Measurements from ENCODE around the gene POLR3H. TPM values are rescaled to one million over a fixed set of nuclear protein-coding genes. Genes with fewer than 3 reads are reported as not detected.

Gene POLR3H
- total RNA-seq, 1 experiment from 2014 or later: 14.7 TPM

- H3K27me3 ChIP-seq: no peaks in the 10 kb centered on the region
- no peaks in the 10 kb centered on the region for H3K36me3 ChIP-seq
- H3K4me1 ChIP-seq: peaks cover 34% of the 10 kb centered on the region
- peak overlapping the region; percentile 84 for H3K27ac ChIP-seq
- no peaks in the 10 kb centered on the region for H3K9me3 ChIP-seq (replicated peaks)
- H3K4me3 ChIP-seq: no peak overlapping the region
- no peak for DNase-seq
These were observed 12.3 kb upstream of the POLR3H start for GRCh38 chr22:41556561-41556960.

DNA sequence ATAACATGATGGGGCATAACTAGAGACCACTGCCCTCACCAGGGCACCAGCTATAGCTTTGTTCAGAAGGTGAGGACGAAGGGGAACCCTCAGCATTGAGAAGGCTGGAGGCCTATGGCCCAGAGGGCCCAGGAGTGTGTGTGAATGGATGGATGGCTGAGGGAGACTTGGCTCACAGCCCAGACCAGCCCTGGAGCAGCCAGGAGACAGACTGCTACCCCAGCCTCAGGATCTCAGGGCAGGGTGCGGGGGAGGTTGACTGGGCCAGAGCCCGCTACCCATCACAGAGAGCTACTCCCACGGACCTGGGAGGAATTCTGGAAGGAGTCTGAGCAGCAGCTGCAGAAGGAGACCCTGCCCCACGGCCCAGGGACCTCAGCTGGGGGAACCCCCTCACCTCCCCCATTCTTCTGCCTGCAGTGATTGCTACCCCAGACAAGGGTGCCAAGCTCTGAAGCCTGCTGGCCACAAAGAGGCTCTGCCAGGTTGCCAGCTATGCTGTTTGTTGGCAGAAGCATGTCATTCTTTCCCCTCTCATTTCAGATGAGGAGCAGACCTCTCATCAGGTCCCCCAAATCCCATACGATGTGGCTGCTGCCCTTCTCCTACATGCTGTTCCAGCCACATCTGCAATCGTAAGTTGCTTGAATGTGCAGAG, 11.2 kb upstream of the POLR3H start:
- peak; percentile 19 to 40 for DNase-seq
- Histone ChIP-seq H3K27me3 (no peaks in the 10 kb centered on the region), H3K9me3 (replicated peaks) (no peaks in the 10 kb centered on the region), H3K4me3 (no peak overlapping the region), H3K27ac (no peak overlapping the region), H3K36me3 (no peaks in the 10 kb centered on the region), H3K4me1 (peaks cover 36% of the 10 kb centered on the region)

- Histone ChIP-seq H3K9me3 (replicated peaks) (no peaks in the 10 kb centered on the region), H3K36me3 (no peaks in the 10 kb centered on the region), H3K4me1 (peaks cover 20% of the 10 kb centered on the region), H3K27me3 (no peaks in the 10 kb centered on the region), H3K27ac (no peak overlapping the region), H3K4me3 (no peak overlapping the region)
- DNase-seq: peak; percentile 30 to 45
These were observed 7.8 kb upstream of the POLR3H start for GRCh38 chr22:41551877-41552582.

DNA sequence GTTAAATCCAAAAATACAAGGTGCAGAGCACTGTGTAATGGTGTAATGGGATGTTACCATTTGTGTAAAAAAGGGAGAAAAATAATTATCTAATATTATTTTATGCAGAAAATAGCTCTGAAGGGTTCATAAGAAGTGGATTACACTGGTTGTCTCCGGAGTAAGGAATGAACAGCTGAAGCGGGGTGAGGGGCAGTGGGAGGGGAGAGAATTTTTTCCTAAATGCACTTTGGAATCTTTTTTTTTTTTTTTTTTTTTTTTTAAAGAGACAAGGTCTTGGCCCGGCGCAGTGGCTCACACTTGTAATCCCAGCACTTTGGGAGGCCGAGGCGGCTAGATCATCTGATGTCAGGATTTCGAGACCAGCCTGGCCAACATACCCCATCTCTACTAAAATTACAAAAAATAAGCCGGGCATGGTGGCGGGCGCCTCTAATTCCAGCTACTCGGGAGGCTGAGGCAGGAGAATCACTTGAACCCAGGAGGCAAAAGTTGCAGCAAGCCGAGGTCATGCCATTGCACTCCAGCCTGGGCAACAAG, 6.8 kb upstream of the POLR3H start:
- Histone ChIP-seq H3K9me3 (replicated peaks) (no peaks in the 10 kb centered on the region), H3K36me3 (no peaks in the 10 kb centered on the region), H3K4me1 (peaks cover 15% of the 10 kb centered on the region), H3K27me3 (no peaks in the 10 kb centered on the region), H3K27ac (peak overlapping the region; percentile 28; the same call in 1 of the 2 replicates), H3K4me3 (no peak overlapping the region)
- peak; percentile 55 to 63 for DNase-seq

GRCh38 chr22:41548830-41549211, 4.6 kb upstream of the POLR3H start:
- H3K27me3 ChIP-seq: no peaks in the 10 kb centered on the region
- no peak overlapping the region for H3K27ac ChIP-seq
- no peak overlapping the region for H3K4me3 ChIP-seq
- H3K9me3 ChIP-seq (replicated peaks): no peaks in the 10 kb centered on the region
- DNase-seq: no peak
- H3K36me3 ChIP-seq: no peaks in the 10 kb centered on the region
- H3K4me1 ChIP-seq: peaks cover 18% of the 10 kb centered on the region

DNA sequence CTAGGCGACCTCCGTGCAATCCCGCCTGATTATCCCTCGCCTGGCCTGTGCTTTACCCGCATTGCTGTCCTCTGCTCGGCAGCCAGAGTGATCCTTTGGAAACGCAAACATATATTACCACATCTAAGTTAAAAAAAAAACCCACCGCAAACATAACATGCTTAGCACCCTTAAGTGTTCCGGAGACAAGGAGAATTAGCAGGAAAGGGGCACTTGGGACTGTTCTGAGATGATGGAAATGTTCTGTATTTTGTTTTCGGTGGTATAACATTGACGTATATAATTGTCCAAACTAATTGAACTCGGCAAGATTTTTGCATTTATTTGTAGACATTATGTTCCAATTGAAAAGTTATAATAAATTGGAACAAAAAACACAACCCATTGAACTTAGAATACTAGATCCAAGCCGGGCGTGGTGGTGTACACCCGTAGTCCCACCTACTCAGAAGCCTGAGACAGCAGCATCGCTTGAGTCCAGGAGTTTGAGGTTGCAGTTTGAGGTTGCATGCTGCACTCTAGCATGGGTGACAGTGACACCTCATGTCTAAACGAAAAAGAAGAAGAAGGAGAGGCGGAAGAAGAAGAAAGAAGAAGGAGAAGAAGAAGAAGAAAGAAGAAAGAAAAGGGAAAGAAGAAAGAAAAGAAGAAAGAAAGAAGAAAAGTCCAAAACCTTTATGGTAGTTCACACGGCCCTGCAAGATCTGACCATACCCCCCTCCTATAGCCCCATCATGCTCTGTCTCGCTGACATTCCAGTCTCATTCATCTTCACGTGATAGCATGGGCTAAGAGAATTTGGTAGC, 604 bp upstream of the POLR3H start:
- H3K27me3 ChIP-seq: no peaks in the 10 kb centered on the region
- DNase-seq: peak in 1 of 2 experiments; percentile 31
- no peaks in the 10 kb centered on the region for H3K9me3 ChIP-seq (replicated peaks)
- peak overlapping the region; percentile 80 for H3K4me3 ChIP-seq
- H3K27ac ChIP-seq: no peak overlapping the region
- no peaks in the 10 kb centered on the region for H3K36me3 ChIP-seq
- peaks cover 11% of the 10 kb centered on the region; the same call in 1 of the 2 replicates for H3K4me1 ChIP-seq

DNA sequence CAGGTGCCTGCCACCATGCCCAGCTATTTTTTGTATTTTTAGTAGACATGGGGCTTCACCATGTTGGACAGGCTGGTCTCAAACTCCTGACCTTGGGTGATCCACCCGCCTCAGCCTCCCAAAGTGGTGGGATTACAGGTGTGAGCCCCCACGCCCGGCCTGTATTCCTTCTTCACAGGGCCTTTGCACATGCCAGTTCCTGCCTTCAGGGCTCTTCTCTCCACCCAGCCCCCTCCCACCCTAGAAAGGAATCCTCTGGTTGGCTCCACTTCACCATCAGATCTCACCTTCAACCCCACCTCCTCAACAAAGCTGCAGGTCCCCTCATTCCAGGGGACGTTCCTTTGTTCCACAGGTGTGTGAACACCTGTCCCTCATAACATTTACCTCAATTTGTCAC, 2.0 kb downstream of the POLR3H start:
- DNase-seq: no peak
- Histone ChIP-seq H3K4me3 (no peak overlapping the region), H3K27ac (no peak overlapping the region), H3K36me3 (no peaks in the 10 kb centered on the region), H3K9me3 (replicated peaks) (no peaks in the 10 kb centered on the region), H3K4me1 (peaks cover 11% of the 10 kb centered on the region; the same call in 1 of the 2 replicates), H3K27me3 (no peaks in the 10 kb centered on the region)

DNA sequence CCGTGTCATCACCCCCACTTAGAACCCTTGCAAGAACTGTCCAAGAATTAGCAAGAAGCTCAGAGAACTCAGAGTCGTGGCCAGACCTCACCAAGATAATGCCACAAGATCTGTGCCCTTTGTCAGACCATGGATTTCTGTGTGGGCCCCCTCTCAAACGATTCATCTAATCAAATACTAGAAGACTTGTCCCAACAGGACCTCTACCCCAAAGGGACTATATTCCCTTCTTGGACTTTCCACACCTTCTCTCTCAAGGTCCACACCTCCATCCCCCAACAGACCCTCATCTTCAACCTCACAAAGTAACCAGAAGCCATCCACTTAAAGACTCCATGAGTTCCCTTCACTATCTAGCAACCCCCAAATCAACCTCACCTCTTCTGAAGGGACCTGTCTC, 2.8 kb downstream of the POLR3H start:
- Histone ChIP-seq H3K4me3 (no peak overlapping the region), H3K27me3 (no peaks in the 10 kb centered on the region), H3K27ac (no peak overlapping the region), H3K36me3 (no peaks in the 10 kb centered on the region), H3K4me1 (peaks cover 11% of the 10 kb centered on the region; the same call in 1 of the 2 replicates), H3K9me3 (replicated peaks) (no peaks in the 10 kb centered on the region)
- no peak for DNase-seq

GRCh38 chr22:41540365-41540764, 3.9 kb downstream of the POLR3H start:
- H3K27me3 ChIP-seq: no peaks in the 10 kb centered on the region
- no peaks in the 10 kb centered on the region for H3K36me3 ChIP-seq
- no peaks in the 10 kb centered on the region for H3K9me3 ChIP-seq (replicated peaks)
- H3K4me3 ChIP-seq: no peak overlapping the region
- peaks cover 11% of the 10 kb centered on the region; the same call in 1 of the 2 replicates for H3K4me1 ChIP-seq
- DNase-seq: no peak
- no peak overlapping the region for H3K27ac ChIP-seq

DNA sequence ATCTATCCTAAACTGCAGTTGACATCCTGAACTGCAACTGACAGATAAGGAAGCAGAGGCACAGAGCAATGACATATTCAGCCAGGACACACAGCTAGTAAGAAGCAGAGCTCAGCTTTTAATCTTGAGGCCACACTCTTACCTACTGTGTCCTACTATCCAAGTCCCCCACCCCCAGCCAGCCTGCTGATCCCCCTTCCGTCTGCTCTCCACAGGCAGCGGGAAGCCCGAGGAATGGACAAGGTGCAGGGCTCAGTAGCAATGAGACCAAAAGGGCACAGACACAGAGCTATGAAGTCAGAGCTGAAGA, 4.3 kb downstream of the POLR3H start:
- Histone ChIP-seq H3K4me1 (peaks cover 10% of the 10 kb centered on the region; the same call in 1 of the 2 replicates), H3K27ac (no peak overlapping the region), H3K36me3 (no peaks in the 10 kb centered on the region), H3K27me3 (no peaks in the 10 kb centered on the region), H3K9me3 (replicated peaks) (no peaks in the 10 kb centered on the region), H3K4me3 (no peak overlapping the region)
- no peak for DNase-seq

- Histone ChIP-seq H3K36me3 (0 out of 2 replicates have a peak, but pooled peaks cover under 1% of the 10 kb centered on the region), H3K9me3 (replicated peaks) (no peaks in the 10 kb centered on the region), H3K4me3 (no peak overlapping the region), H3K4me1 (peaks cover 8% of the 10 kb centered on the region; the same call in 1 of the 2 replicates), H3K27ac (no peak overlapping the region), H3K27me3 (no peaks in the 10 kb centered on the region)
- DNase-seq: no peak
These were observed 4.9 kb downstream of the POLR3H start for GRCh38 chr22:41539146-41540005.

- H3K4me1 ChIP-seq: peaks cover 8% of the 10 kb centered on the region; the same call in 1 of the 2 replicates
- DNase-seq: no peak
- no peaks in the 10 kb centered on the region for H3K9me3 ChIP-seq (replicated peaks)
- no peak overlapping the region for H3K4me3 ChIP-seq
- no peak overlapping the region for H3K27ac ChIP-seq
- H3K36me3 ChIP-seq: 0 out of 2 replicates have a peak, but pooled peaks cover 6% of the 10 kb centered on the region
- H3K27me3 ChIP-seq: no peaks in the 10 kb centered on the region
These were observed 5.7 kb downstream of the POLR3H start for GRCh38 chr22:41538583-41538982.

DNA sequence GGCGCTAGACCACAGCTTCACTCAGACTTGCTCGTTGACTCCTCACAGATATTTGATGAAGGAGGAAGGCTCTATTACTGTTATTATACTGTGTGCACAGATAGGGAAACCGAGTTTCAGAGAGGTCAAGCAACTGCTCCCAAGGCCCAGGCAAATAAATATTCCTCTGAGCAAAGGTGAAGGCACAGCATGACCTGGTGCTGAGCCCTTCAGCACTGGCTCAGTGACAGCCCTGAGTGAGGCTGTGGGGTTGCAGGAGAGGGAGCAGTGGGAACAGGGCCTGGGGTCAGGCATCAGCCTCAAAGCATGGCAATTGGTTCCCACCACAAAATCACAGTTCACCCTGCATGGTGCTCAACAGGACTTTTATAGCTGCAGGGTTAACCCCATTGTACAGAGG, 7.1 kb downstream of the POLR3H start:
- no peaks in the 10 kb centered on the region for H3K9me3 ChIP-seq (replicated peaks)
- H3K36me3 ChIP-seq: peaks cover 13% of the 10 kb centered on the region; the same call in 1 of the 2 replicates
- no peak for DNase-seq
- no peak overlapping the region for H3K4me3 ChIP-seq
- no peaks in the 10 kb centered on the region for H3K4me1 ChIP-seq
- H3K27me3 ChIP-seq: no peaks in the 10 kb centered on the region
- no peak overlapping the region for H3K27ac ChIP-seq

DNA sequence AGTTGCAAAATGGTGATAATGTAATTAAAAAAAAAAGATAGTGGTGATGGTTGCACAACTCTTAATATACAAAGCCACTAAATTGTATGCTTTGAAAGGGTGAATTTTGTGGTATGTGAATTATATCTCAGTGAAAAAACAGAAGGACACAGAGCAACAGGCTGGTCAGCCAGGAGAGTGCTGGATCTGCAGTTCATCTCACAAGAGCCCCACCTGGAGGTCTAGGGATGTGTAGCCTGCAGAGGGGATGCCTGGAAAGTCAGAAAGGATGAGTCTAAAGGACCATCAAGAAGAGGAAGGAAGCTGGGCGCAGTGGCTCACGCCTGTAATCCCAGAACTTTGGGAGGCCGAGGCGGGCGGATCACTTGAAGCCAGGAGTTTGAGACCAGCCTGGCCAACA, 9.0 kb downstream of the POLR3H start:
- peaks cover 18% of the 10 kb centered on the region; the same call in 1 of the 2 replicates for H3K36me3 ChIP-seq
- no peak overlapping the region for H3K4me3 ChIP-seq
- DNase-seq: no peak
- H3K27me3 ChIP-seq: no peaks in the 10 kb centered on the region
- no peak overlapping the region for H3K27ac ChIP-seq
- no peaks in the 10 kb centered on the region for H3K9me3 ChIP-seq (replicated peaks)
- H3K4me1 ChIP-seq: no peaks in the 10 kb centered on the region

Data from SJCRH30 (cell line).